ENCODE measurements around the gene MYBPC2. TPM values are rescaled to one million over a fixed set of nuclear protein-coding genes. Genes with fewer than 3 reads are reported as not detected.

Gene MYBPC2
- total RNA-seq, 1 donor from 2014 or later = not detected

DNA sequence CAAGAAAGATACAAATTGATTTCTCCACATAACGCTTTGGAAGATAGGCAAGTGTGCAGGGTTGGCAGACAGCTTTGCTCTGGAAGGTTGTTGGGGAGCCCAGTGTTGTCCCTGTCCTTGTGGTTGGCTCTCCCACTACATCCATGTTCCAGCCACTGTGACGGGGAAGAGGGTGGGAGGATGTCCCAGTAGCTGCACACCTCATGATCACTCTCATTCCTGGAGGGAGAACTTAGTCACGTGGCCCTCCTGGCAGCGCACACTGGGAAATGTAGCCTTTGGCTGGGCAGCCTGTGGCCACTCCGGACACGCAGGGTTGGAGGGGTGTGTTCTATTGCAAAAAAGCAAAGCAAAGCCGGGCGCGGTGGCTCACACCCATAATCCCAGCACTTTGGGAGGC lies 38.7 kb upstream of the MYBPC2 start:
- no peak for DNase-seq
- Histone ChIP-seq H3K4me1 (no peaks in the 10 kb centered on the region), H3K36me3 (no peaks in the 10 kb centered on the region), H3K27ac (replicated peaks) (no peak overlapping the region), H3K9me3 (replicated peaks) (no peaks in the 10 kb centered on the region), H3K27me3 (ENCODE audit: low read depth) (no peaks in the 10 kb centered on the region), H3K4me3 (no peak overlapping the region)
- intact Hi-C loops (cut with micrococcal nuclease) = no loop called here
- TF ChIP-seq, protein P1, sequence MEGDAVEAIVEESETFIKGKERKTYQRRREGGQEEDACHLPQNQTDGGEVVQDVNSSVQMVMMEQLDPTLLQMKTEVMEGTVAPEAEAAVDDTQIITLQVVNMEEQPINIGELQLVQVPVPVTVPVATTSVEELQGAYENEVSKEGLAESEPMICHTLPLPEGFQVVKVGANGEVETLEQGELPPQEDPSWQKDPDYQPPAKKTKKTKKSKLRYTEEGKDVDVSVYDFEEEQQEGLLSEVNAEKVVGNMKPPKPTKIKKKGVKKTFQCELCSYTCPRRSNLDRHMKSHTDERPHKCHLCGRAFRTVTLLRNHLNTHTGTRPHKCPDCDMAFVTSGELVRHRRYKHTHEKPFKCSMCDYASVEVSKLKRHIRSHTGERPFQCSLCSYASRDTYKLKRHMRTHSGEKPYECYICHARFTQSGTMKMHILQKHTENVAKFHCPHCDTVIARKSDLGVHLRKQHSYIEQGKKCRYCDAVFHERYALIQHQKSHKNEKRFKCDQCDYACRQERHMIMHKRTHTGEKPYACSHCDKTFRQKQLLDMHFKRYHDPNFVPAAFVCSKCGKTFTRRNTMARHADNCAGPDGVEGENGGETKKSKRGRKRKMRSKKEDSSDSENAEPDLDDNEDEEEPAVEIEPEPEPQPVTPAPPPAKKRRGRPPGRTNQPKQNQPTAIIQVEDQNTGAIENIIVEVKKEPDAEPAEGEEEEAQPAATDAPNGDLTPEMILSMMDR (IDR thresholded peaks at IDR 0.05; ENCODE audit: borderline replicate concordance) = no peak

DNA sequence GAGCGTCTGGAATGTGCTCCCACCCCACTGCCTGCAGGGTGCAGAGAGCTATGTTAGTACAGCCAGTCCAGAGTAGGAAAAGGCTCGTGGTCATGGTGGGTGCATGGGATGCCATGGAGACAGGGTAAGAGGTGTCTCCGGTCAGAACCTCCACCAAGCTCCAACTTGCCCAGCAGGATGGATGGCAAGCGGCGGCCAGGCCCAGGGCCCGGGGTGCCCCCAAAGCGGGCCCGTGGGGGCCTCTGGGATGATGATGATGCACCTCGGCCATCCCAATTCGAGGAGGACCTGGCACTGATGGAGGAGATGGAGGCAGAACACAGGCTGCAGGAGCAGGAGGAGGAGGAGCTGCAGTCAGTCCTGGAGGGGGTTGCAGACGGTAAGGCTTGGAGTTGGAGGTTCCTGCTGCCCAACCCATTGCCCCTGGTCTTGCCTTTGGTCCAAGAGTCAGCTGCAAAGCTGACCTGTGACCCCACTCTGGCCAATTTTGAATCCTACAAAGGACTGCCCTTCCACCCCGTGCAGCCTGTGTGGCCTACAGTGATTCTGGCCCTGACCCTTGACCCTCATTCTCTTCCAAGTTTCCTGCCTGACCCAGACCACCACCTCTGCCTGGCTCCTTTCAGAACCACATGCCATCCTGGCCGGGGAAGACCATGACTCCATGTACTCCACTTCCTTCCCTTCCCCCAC lies 33.9 kb upstream of the MYBPC2 start:
- Histone ChIP-seq H3K36me3 (peaks cover 19% of the 10 kb centered on the region), H3K4me1 (no peaks in the 10 kb centered on the region), H3K4me3 (no peak overlapping the region), H3K27me3 (ENCODE audit: low read depth) (no peaks in the 10 kb centered on the region), H3K9me3 (replicated peaks) (no peaks in the 10 kb centered on the region), H3K27ac (replicated peaks) (no peak overlapping the region)
- TF ChIP-seq, protein P1 (IDR thresholded peaks at IDR 0.05; ENCODE audit: borderline replicate concordance) = no peak
- DNase-seq = no peak
- intact Hi-C loops (cut with micrococcal nuclease) = no loop called here

DNA sequence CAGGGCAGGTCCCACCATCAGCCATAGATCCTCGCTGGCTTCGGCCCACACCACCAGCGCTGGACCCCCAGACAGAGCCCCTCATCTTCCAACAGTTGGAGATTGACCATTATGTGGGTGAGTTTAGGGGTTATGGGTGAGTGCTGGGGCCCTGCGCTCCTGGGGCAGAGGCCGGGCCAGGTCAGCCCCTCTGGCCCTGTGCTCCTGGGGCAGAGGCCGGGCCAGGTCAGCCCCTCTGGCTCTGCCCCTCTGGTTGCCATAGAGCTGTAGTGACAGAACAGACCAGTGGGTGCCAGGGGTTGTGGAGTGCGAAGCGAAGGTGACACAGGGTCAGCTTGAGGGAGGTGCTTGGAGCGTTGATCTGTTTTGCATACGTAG lies 33.3 kb upstream of the MYBPC2 start:
- intact Hi-C loops (cut with micrococcal nuclease) = no loop called here

DNA sequence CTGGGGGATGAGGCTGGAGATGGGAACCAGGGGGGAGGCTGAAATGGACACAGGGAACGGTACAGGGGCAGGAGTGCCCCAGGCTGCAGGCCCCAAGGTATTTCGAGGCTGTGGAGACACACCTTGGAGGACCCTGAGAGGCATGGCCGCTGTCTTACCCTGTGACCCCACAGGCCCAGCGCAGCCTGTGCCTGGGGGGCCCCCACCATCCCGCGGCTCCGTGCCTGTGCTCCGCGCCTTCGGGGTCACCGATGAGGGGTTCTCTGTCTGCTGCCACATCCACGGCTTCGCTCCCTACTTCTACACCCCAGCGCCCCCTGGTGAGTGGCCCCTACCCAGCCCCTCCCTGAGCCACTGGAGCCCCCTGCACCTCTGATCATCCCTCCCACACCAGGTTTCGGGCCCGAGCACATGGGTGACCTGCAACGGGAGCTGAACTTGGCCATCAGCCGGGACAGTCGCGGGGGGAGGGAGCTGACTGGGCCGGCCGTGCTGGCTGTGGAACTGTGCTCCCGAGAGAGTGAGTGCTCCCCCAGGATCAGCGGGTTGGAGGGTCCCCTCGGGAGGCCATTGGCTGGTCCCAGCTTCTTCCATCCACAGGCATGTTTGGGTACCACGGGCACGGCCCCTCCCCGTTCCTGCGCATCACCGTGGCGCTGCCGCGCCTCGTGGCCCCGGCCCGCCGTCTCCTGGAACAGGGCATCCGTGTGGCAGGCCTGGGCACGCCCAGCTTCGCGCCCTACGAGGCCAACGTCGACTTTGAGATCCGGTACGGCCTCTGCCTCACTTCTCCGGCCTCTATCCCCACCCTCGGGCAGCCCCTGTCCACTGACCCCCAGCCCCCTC lies 30.9 kb upstream of the MYBPC2 start:
- Histone ChIP-seq H3K4me1 (no peaks in the 10 kb centered on the region), H3K27ac (replicated peaks) (no peak overlapping the region), H3K9me3 (replicated peaks) (no peaks in the 10 kb centered on the region), H3K36me3 (peaks cover 30% of the 10 kb centered on the region), H3K27me3 (ENCODE audit: low read depth) (no peaks in the 10 kb centered on the region), H3K4me3 (no peak overlapping the region)
- TF ChIP-seq, protein P1 (IDR thresholded peaks at IDR 0.05; ENCODE audit: borderline replicate concordance) = no peak
- DNase-seq = no peak
- intact Hi-C loops (cut with micrococcal nuclease) = no loop called here

More for the DNA sequence above, 33.3 kb upstream of the MYBPC2 start:
- H3K27ac ChIP-seq (replicated peaks) = no peak overlapping the region
- DNase-seq = no peak
- TF ChIP-seq, protein P1 (IDR thresholded peaks at IDR 0.05; ENCODE audit: borderline replicate concordance) = no peak
- H3K36me3 ChIP-seq = peaks cover 22% of the 10 kb centered on the region
- H3K27me3 ChIP-seq (ENCODE audit: low read depth) = no peaks in the 10 kb centered on the region
- no peak overlapping the region for H3K4me3 ChIP-seq
- no peaks in the 10 kb centered on the region for H3K9me3 ChIP-seq (replicated peaks)
- no peaks in the 10 kb centered on the region for H3K4me1 ChIP-seq

DNA sequence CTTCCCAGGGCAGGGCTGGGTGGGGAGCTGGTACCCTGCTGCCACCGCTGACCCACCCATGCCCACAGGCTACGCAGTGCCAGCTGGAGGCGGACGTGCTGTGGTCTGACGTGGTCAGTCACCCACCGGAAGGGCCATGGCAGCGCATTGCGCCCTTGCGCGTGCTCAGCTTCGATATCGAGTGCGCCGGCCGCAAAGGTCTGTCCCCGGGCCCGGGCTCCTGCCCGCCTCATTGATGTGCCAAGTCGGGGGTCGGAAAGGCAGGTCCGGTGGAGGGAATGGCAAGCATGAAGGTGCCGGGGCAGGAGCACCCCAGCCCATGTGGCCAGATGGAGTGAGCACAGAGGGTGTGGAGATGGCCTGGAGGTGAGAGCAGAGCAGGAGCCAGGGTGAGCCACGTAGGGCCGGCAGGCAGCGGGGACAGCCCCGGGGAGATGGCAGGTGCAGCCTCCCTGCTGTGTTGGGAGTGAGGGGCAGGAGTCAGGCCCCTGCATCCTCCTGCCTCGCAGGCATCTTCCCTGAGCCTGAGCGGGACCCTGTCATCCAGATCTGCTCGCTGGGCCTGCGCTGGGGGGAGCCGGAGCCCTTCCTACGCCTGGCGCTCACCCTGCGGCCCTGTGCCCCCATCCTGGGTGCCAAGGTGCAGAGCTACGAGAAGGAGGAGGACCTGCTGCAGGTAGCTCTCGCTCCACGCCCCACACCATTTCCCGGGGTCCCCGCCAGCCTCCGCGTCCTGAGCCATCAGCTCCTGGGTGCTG lies 30.0 kb upstream of the MYBPC2 start:
- no peaks in the 10 kb centered on the region for H3K9me3 ChIP-seq (replicated peaks)
- H3K36me3 ChIP-seq = peaks cover 30% of the 10 kb centered on the region
- no peaks in the 10 kb centered on the region for H3K27me3 ChIP-seq (ENCODE audit: low read depth)
- TF ChIP-seq, protein P1 (IDR thresholded peaks at IDR 0.05; ENCODE audit: borderline replicate concordance) = no peak
- no peak overlapping the region for H3K27ac ChIP-seq (replicated peaks)
- H3K4me3 ChIP-seq = no peak overlapping the region
- no peak for DNase-seq
- no peaks in the 10 kb centered on the region for H3K4me1 ChIP-seq
- intact Hi-C loops (cut with micrococcal nuclease) = no loop called here
